Kidney (tissue), 14 donors: ENCODE results near the gene RHOB. TPM values are rescaled to one million over a fixed set of nuclear protein-coding genes. Genes with fewer than 3 reads are reported as not detected.
A peak's percentile ranks its signal among the peaks of the same experiment; 100 is the strongest.

Experiments used
- DNase-seq, 5 donors: peaks; one replicate each; pipeline ENCODE4 v3.0.0-alpha.2; 2013 to 2020
- FAIRE-seq: peaks from 2 replicates; lab custom pipeline; 2012; peaks lifted over from hg19 to GRCh38; lab: Jason Lieb, UNC
- H3K27ac ChIP-seq, 2 donors: one replicate each; pipeline ENCODE4 v1.7.0; 2013; ENCODE audit warnings: low read depth in 2 of 2, low read length in 2 of 2, inconsistent platforms in 1 of 2
- H3K27me3 ChIP-seq: one replicate; pipeline ENCODE4 v1.7.1; 2013; ENCODE audit warnings: low read length, inconsistent platforms; ENCODE audit not compliant: control insufficient read depth, insufficient read depth
- H3K36me3 ChIP-seq, 3 donors: one replicate each; pipeline versions ENCODE4 v1.7.0 to v1.7.1; 2013; ENCODE audit warnings: low read length in 3 of 3, control low read depth in 1 of 3, inconsistent platforms in 1 of 3; ENCODE audit not compliant: insufficient read depth in 3 of 3, control insufficient read depth in 2 of 3
- H3K4me1 ChIP-seq, 3 donors: one replicate each; pipeline versions ENCODE4 v1.7.0 to v1.7.1; 2013; ENCODE audit warnings: low read length in 3 of 3, inconsistent platforms in 1 of 3, low read depth in 1 of 3; ENCODE audit not compliant: control insufficient read depth in 2 of 3, insufficient read depth in 2 of 3
- H3K4me3 ChIP-seq, 3 donors: one replicate each; pipeline versions ENCODE4 v1.7.0 to v1.8.1; 2013; ENCODE audit warnings: low read length in 3 of 3, control low read depth in 1 of 3, inconsistent platforms in 1 of 3
- H3K9ac ChIP-seq, 3 donors: one replicate each; pipeline versions ENCODE4 v1.7.0 to v1.7.1; 2013; ENCODE audit warnings: low read length in 3 of 3, control low read depth in 1 of 3, inconsistent platforms in 1 of 3
- H3K9me3 ChIP-seq, 3 donors: one replicate each; pipeline versions ENCODE4 v1.7.0 to v1.7.1; 2013; ENCODE audit warnings: low read length in 3 of 3, control low read depth in 1 of 3, inconsistent platforms in 1 of 3; ENCODE audit not compliant: control insufficient read depth in 2 of 3, insufficient read depth in 1 of 3
- intact Hi-C: fragments of 100-400 bp; cut with DNase I; formaldehyde crosslinking; loops from one replicate; pipeline ENCODE4 v1.11.1; 2022
- polyA plus RNA-seq: library from polyadenylated mRNA; stranded (reverse); fragments of 350-450 nt; fragmentation: Illumina TruSeq; extraction: RNeasy Lipid Tissue Mini Kit (QIAGEN cat#74804); gene quantifications from one replicate; pipeline ENCODE4 v1.2.3, GENCODE V29; 2014; ENCODE audit warnings: low read depth, low replicate concordance; ENCODE audit not compliant: insufficient read depth
- total RNA-seq: library from RNA; stranded (reverse); fragmentation: NEBNext Ultra II Directional; extraction: Animal tissue kit (Norgen Biotek cat#: 25700); gene quantifications from one replicate; pipeline ENCODE4 v1.2.1, GENCODE V29; 2021
- TF ChIP-seq, protein P1 (sequence below): IDR thresholded peaks from 3 replicates; pipeline ENCODE4 v1.5.1; 2012; ENCODE audit warnings: mild to moderate bottlenecking, moderate library complexity, borderline replicate concordance; ENCODE audit not compliant: insufficient read depth; ENCODE audit errors: extremely low read depth
- donor health status: control.
- donor health status: control.
- donor health status: control.
- donor health status: control.
- donor health status: control.
- donor health status: DM: yes; HTN: yes; CAD: no.
- donor health status: Normal renal cell carcinoma (clear cell type).

RHOB gene
- total and polyA plus RNA-seq, 2 donors from 2014 or later, result 241 to 487 TPM

DNA sequence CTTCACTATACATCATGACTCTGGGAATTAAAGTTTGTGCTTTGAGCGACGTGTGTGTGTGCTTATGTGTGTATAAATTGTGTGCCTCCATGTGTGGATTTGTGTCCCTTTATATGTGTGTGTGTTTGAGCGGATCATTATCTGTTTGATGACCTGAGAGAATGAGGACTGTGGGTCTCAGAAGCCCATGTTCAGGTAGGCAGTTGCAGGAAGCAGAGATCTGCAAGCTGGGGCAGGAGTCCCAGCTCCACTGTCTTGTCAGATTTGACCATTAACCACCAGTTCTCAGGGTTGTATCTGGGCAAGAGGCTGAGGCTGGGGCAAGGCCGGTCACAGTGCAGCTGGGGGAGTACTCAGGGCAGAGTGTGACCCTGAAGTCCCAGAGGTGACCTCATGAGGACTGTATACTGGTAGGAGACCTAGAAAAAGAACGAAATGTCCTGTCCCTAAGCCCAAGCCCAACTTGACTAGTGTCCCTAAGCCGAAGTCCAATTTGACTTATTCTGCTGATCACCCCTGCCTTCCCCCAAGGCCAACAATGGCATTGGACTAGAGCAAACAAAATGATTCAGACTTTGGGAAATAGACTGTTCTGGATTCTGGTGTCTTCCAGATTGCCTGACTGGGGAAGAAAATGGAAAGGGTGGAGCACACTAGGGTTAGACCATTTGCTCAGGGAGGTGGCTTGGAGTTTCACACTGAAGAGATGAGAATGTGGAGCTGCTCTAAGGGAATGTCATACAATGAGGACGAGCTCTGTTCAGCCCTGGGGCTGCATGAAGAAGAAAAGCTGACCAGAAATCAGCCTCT, 28.1 kb downstream of the RHOB start:
- no peaks in the 10 kb centered on the region for H3K36me3 ChIP-seq
- TF ChIP-seq, protein P1, sequence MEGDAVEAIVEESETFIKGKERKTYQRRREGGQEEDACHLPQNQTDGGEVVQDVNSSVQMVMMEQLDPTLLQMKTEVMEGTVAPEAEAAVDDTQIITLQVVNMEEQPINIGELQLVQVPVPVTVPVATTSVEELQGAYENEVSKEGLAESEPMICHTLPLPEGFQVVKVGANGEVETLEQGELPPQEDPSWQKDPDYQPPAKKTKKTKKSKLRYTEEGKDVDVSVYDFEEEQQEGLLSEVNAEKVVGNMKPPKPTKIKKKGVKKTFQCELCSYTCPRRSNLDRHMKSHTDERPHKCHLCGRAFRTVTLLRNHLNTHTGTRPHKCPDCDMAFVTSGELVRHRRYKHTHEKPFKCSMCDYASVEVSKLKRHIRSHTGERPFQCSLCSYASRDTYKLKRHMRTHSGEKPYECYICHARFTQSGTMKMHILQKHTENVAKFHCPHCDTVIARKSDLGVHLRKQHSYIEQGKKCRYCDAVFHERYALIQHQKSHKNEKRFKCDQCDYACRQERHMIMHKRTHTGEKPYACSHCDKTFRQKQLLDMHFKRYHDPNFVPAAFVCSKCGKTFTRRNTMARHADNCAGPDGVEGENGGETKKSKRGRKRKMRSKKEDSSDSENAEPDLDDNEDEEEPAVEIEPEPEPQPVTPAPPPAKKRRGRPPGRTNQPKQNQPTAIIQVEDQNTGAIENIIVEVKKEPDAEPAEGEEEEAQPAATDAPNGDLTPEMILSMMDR, result no peak
- H3K9me3 ChIP-seq, result no peaks in the 10 kb centered on the region
- intact Hi-C loops, result no loop called here
- no peaks in the 10 kb centered on the region for H3K27me3 ChIP-seq
- DNase-seq, result peak in 1 of 5 donors; percentile 18
- H3K27ac ChIP-seq, result no peak overlapping the region
- peaks cover 0 to 15% (median 12%) of the 10 kb centered on the region in 3 donors for H3K4me1 ChIP-seq
- FAIRE-seq, result no peak
- H3K4me3 ChIP-seq, result no peak overlapping the region
- no peak overlapping the region for H3K9ac ChIP-seq

GRCh38 chr2:20475567-20475952, 28.7 kb downstream of the RHOB start:
- no peaks in the 10 kb centered on the region for H3K36me3 ChIP-seq
- DNase-seq, result peak in 1 of 5 donors; percentile 5
- no peak overlapping the region for H3K27ac ChIP-seq
- intact Hi-C loops, result no loop called here
- H3K4me3 ChIP-seq, result no peak overlapping the region
- H3K9ac ChIP-seq, result no peak overlapping the region
- no peaks in the 10 kb centered on the region for H3K9me3 ChIP-seq
- TF ChIP-seq, protein P1, result no peak
- FAIRE-seq, result no peak
- no peaks in the 10 kb centered on the region for H3K27me3 ChIP-seq
- peaks cover 0 to 12% (median 11%) of the 10 kb centered on the region in 3 donors for H3K4me1 ChIP-seq

DNA sequence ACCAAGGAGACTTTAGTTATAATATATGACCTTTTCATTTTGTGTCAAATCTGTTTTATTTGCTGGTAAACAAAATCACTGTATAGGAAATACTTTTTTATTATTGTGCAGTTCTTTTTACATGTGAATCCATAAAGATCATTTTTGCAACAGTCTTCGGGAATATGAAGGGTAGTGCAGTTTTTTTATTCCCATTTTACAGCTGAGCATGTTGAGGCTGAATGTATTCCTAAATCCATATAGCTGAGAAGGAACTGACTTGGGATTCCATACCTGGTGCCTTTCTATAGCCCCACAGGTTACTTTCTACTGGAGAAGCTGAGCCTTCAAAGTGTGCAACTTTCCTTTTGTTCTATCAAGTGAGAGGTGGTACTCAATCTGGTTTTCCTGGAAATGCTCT, 29.6 kb downstream of the RHOB start:
- intact Hi-C loops, result no loop called here
- Histone ChIP-seq H3K9me3 (no peaks in the 10 kb centered on the region), H3K4me3 (no peak overlapping the region), H3K4me1 (peaks cover 0 to 12% (median 11%) of the 10 kb centered on the region in 3 donors), H3K9ac (no peak overlapping the region), H3K27me3 (no peaks in the 10 kb centered on the region), H3K36me3 (no peaks in the 10 kb centered on the region), H3K27ac (no peak overlapping the region)
- TF ChIP-seq, protein P1, result no peak
- no peak for FAIRE-seq
- no peak for DNase-seq
